Thyroid gland (tissue), 4 donors: ENCODE results near the gene EBF3.

Experiments
- CTCF ChIP-seq, 6 experiments: fragments of 200-600 bp in 3 of 6; fragments of 450-650 bp in 3 of 6; sonication (generic) in 3 of 6; IDR thresholded peaks; one replicate each; pipeline ENCODE4 v1.5.1; 2016 to 2019; ENCODE audit warnings: antibody characterized with exemption in 6 of 6, mild to moderate bottlenecking in 2 of 6, inconsistent platforms in 1 of 6, moderate library complexity in 1 of 6
- POLR2A ChIP-seq, 2 donors: fragments of 450-650 bp; IDR thresholded peaks; one replicate each; pipeline ENCODE4 v1.6.1; 2017; ENCODE audit warnings: antibody characterized with exemption in 2 of 2, mild to moderate bottlenecking in 2 of 2, moderate library complexity in 1 of 2

- TF ChIP-seq CTCF (IDR thresholded peaks at IDR 0.05) (no peak), POLR2A (IDR thresholded peaks at IDR 0.05) (no peak)
Observed at GRCh38 chr10:129955601-129956285, 8.3 kb downstream of the EBF3 start.
